OCI-LY3 (cell line): ENCODE measurements around the gene XRCC4.

Source experiments
- H2AFZ ChIP-seq: fragments of 200-600, 300-600 bp; shearing (Covaris generic); 2 replicates; pipeline ENCODE4 v1.6.0; 2014; ENCODE audit warnings: antibody characterized with exemption, low read depth, low read length
- H3K27ac ChIP-seq: fragments of 200-600, 300-600 bp; sonication (generic); 2 replicates; pipeline ENCODE4 v1.5.1; 2014; ENCODE audit warnings: mild to moderate bottlenecking, low read length, moderate library complexity, mixed read lengths
- H3K27me3 ChIP-seq: fragments of 200-600, 300-600 bp; sonication (generic); 2 replicates; pipeline ENCODE4 v1.6.1; 2014; ENCODE audit warnings: low read depth, low read length, mixed read lengths
- H3K36me3 ChIP-seq: fragments of 200-600, 300-600 bp; sonication (generic); replicated peaks from 2 replicates; pipeline ENCODE3; 2014; ENCODE audit warnings: low read depth, low read length, mixed read lengths
- H3K4me1 ChIP-seq: fragments of 300-600, 200-600 bp; sonication (generic); 2 replicates; pipeline ENCODE4 v1.6.1; 2014; ENCODE audit warnings: low read length, mixed read lengths
- H3K4me2 ChIP-seq: fragments of 200-600, 300-600 bp; sonication (generic); 2 replicates; pipeline ENCODE4 v1.6.1; 2014; ENCODE audit warnings: low read length, mixed read lengths
- H3K4me3 ChIP-seq: fragments of 300-600, 200-600 bp; sonication (generic); 2 replicates; pipeline ENCODE4 v1.5.1; 2014; ENCODE audit warnings: antibody characterized with exemption, mild to moderate bottlenecking, low read length, moderate library complexity
- H3K79me2 ChIP-seq: fragments of 300-600, 200-600 bp; shearing (Covaris generic); 2 replicates; pipeline ENCODE4 v1.6.1; 2014; ENCODE audit warnings: mild to moderate bottlenecking, low read length, mixed read lengths
- H3K9ac ChIP-seq: fragments of 300-600, 200-600 bp; shearing (Covaris generic); 2 replicates; pipeline ENCODE4 v1.6.0; 2014; ENCODE audit warnings: mild to moderate bottlenecking, low read length, moderate library complexity
- H3K9me3 ChIP-seq: fragments of 200-600, 300-600 bp; shearing (Covaris generic); 2 replicates; pipeline ENCODE4 v1.6.1; 2014; ENCODE audit warnings: low read length, mixed read lengths; ENCODE audit not compliant: insufficient read depth
- H4K20me1 ChIP-seq: fragments of 200-600, 300-600 bp; sonication (generic); 2 replicates; pipeline ENCODE4 v1.6.1; 2016; ENCODE audit warnings: low read length, mixed read lengths; ENCODE audit not compliant: insufficient read depth
- CTCF ChIP-seq: fragments of 200-600, 300-600 bp; sonication (generic); IDR thresholded peaks from 2 replicates; pipeline ENCODE4 v1.5.1; 2014; ENCODE audit warnings: antibody characterized with exemption, low read length, low read depth
- EZH2phosphoT487 ChIP-seq: fragments of 200-600 bp; shearing (Covaris generic); IDR thresholded peaks from 2 replicates; pipeline ENCODE4 v1.6.1; 2018; ENCODE audit warnings: antibody characterized with exemption, mixed run types, low read depth

Gene XRCC4

GRCh38 chr5:83145241-83145640 lies 67.9 kb downstream of the XRCC4 start:
- Histone ChIP-seq H3K27ac (no peak overlapping the region), H3K27me3 (no peaks in the 10 kb centered on the region), H2AFZ (no peak overlapping the region), H4K20me1 (no peaks in the 10 kb centered on the region), H3K36me3 (no peaks in the 10 kb centered on the region), H3K4me3 (no peak overlapping the region), H3K4me1 (no peaks in the 10 kb centered on the region), H3K79me2 (no peaks in the 10 kb centered on the region), H3K9ac (no peak overlapping the region), H3K9me3 (no peaks in the 10 kb centered on the region), H3K4me2 (no peak overlapping the region)
- TF ChIP-seq EZH2phosphoT487 (no peak), CTCF (no peak)

- H3K27me3 ChIP-seq: no peaks in the 10 kb centered on the region
- no peaks in the 10 kb centered on the region for H3K36me3 ChIP-seq
- no peak overlapping the region for H2AFZ ChIP-seq
- no peaks in the 10 kb centered on the region for H4K20me1 ChIP-seq
- no peak overlapping the region for H3K4me3 ChIP-seq
- no peak overlapping the region for H3K27ac ChIP-seq
- H3K4me2 ChIP-seq: no peak overlapping the region
- no peak overlapping the region for H3K9ac ChIP-seq
- H3K79me2 ChIP-seq: no peaks in the 10 kb centered on the region
- no peaks in the 10 kb centered on the region for H3K9me3 ChIP-seq
- TF ChIP-seq CTCF: no peak
- TF ChIP-seq EZH2phosphoT487: no peak
- no peaks in the 10 kb centered on the region for H3K4me1 ChIP-seq
Observed at GRCh38 chr5:83145882-83146331, 68.6 kb downstream of the XRCC4 start.

- Histone ChIP-seq H3K27ac (no peak overlapping the region), H2AFZ (no peak overlapping the region), H3K9me3 (no peaks in the 10 kb centered on the region), H3K79me2 (no peaks in the 10 kb centered on the region), H3K4me1 (no peaks in the 10 kb centered on the region), H4K20me1 (no peaks in the 10 kb centered on the region), H3K36me3 (no peaks in the 10 kb centered on the region), H3K4me3 (no peak overlapping the region), H3K9ac (no peak overlapping the region), H3K27me3 (no peaks in the 10 kb centered on the region), H3K4me2 (no peak overlapping the region)
- TF ChIP-seq EZH2phosphoT487 (no peak), CTCF (no peak)
Observed at GRCh38 chr5:83146441-83146840, 69.1 kb downstream of the XRCC4 start.

DNA sequence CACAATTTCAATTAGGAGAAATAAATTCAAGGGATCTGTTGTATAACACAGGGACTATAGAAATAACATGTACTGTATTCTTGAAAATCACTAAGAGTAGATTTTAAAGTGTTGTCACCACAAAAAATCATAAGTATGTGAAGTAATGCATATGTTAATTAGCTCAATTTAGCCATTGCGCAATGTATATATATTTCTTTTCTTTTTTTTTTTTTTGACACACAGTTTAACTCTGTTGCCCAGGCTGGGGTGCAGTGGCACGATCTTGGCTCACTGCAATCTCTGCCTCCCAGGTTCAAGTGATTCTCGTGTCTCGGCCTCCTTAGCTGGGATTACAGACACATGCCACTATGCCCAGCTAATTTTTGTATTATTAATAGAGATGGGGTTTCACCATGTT lies 70.2 kb downstream of the XRCC4 start:
- Histone ChIP-seq H3K36me3 (no peaks in the 10 kb centered on the region), H2AFZ (no peak overlapping the region), H3K79me2 (no peaks in the 10 kb centered on the region), H4K20me1 (no peaks in the 10 kb centered on the region), H3K4me2 (no peak overlapping the region), H3K4me1 (no peaks in the 10 kb centered on the region), H3K27ac (no peak overlapping the region), H3K4me3 (no peak overlapping the region), H3K27me3 (no peaks in the 10 kb centered on the region), H3K9ac (no peak overlapping the region), H3K9me3 (no peaks in the 10 kb centered on the region)
- TF ChIP-seq EZH2phosphoT487: no peak
- no peak for TF ChIP-seq CTCF
